HL-60 (cell line): ENCODE results near the gene RESP18.
"Not testable (repeated sequence)": the region's sequence is repeated elsewhere in the genome, so short reads cannot be mapped to it uniquely, and the experiment has no call there.

Source experiments
- DNase-seq, 2 experiments: peaks; one replicate each; pipeline ENCODE4 v3.0.0-alpha.2; 2010 to 2020; ENCODE audit warnings: low read depth in 1 of 2, low spot score in 1 of 2
- H3K27ac ChIP-seq: fragments of 250-450 bp; sonication (Bioruptor Pico); replicated peaks from 2 replicates; pipeline ENCODE4 v1.5.1; 2020; ENCODE audit warnings: mild to moderate bottlenecking, moderate library complexity
- H3K27me3 ChIP-seq: fragments of 250-450 bp; sonication (Bioruptor Pico); 2 replicates; pipeline ENCODE4 v1.5.1; 2021; ENCODE audit warnings: mild to moderate bottlenecking, moderate library complexity; ENCODE audit not compliant: insufficient read depth, poor library complexity, severe bottlenecking
- H3K4me3 ChIP-seq: replicated peaks from 2 replicates; pipeline ENCODE4 v1.5.1; 2011; ENCODE audit warnings: mild to moderate bottlenecking, control low read depth, low read length; ENCODE audit not compliant: insufficient read depth
- CTCF ChIP-seq: IDR thresholded peaks from one replicate; pipeline ENCODE4 v1.5.1; 2011; ENCODE audit warnings: low read length, control low read depth, inconsistent platforms; ENCODE audit not compliant: insufficient read depth
- GABPA ChIP-seq: IDR thresholded peaks from 2 replicates; pipeline ENCODE4 v1.6.1; 2012; ENCODE audit warnings: low read depth
- POLR2AphosphoS5 ChIP-seq: IDR thresholded peaks from 2 replicates; pipeline ENCODE4 v1.6.1; 2012; ENCODE audit warnings: low read depth
- REST ChIP-seq: IDR thresholded peaks from 2 replicates; pipeline ENCODE4 v1.6.1; 2012; ENCODE audit warnings: low read depth; ENCODE audit not compliant: insufficient replicate concordance
- SPI1 ChIP-seq: IDR thresholded peaks from 2 replicates; pipeline ENCODE4 v1.6.1; 2012; ENCODE audit warnings: low read depth, mild to moderate bottlenecking, borderline replicate concordance

RESP18 gene

GRCh38 chr2:219325136-219325535 lies 7.4 kb downstream of the RESP18 start:
- no peak for DNase-seq
- H3K4me3 ChIP-seq, result no peak overlapping the region
- TF ChIP-seq REST, result no peak
- TF ChIP-seq SPI1, result no peak
- TF ChIP-seq CTCF, result no peak
- no peak for TF ChIP-seq POLR2AphosphoS5

GRCh38 chr2:219323434-219323833 lies 9.1 kb downstream of the RESP18 start:
- Histone ChIP-seq H3K4me3 (no peak overlapping the region), H3K27ac (no peak overlapping the region), H3K27me3 (peaks cover 14% of the 10 kb centered on the region)
- TF ChIP-seq GABPA, result no peak
- TF ChIP-seq SPI1, result no peak
- TF ChIP-seq REST, result no peak
- TF ChIP-seq POLR2AphosphoS5, result no peak
- TF ChIP-seq CTCF, result no peak
- no peak for DNase-seq

More at GRCh38 chr2:219325136-219325535, 7.4 kb downstream of the RESP18 start:
- no peak overlapping the region for H3K27ac ChIP-seq
- H3K27me3 ChIP-seq, result peaks cover 19% of the 10 kb centered on the region

- Histone ChIP-seq H3K4me3 (no peak overlapping the region), H3K27ac (no peak overlapping the region), H3K27me3 (no peaks in the 10 kb centered on the region)
- DNase-seq, result no peak
- TF ChIP-seq CTCF (no peak), GABPA (no peak), SPI1 (no peak), REST (no peak), POLR2AphosphoS5 (no peak)
Observed at GRCh38 chr2:219314804-219315468, 17.6 kb downstream of the RESP18 start.

GRCh38 chr2:219312683-219313263 lies 19.8 kb downstream of the RESP18 start:
- H3K27me3 ChIP-seq, DNase-seq, H3K27ac ChIP-seq, H3K4me3 ChIP-seq: not testable (repeated sequence)
